ENCODE results near the gene ABHD14A.

The ABHD14A gene

GRCh38 chr3:51968883-51969678, 5.8 kb upstream of the ABHD14A start:
- no peak overlapping the region for H3K23ac ChIP-seq (ENCODE audit: low read length in 2 of 2)
- H3K4me3 ChIP-seq (ENCODE audit: insufficient read depth in 1 of 2, low read depth in 1 of 2, low read length in 2 of 2), result peak overlapping the region in 1 of 2 experiments; percentile 24
- WGBS, result 92% methylated on average over 6 of the region's 6 CpGs
- no peak for DNase-seq
- H2AK5ac ChIP-seq (ENCODE audit: low read length, severe bottlenecking), result no peak overlapping the region
- no peaks in the 10 kb centered on the region for H3K27me3 ChIP-seq (ENCODE audit: control insufficient read depth in 1 of 2, insufficient read depth in 1 of 2, low read length in 2 of 2)
- H3K9ac ChIP-seq (ENCODE audit: low read length), result no peak overlapping the region
- no peak overlapping the region for H2BK120ac ChIP-seq (ENCODE audit: low read depth, low read length)
- H4K91ac ChIP-seq (ENCODE audit: low read length), result peak overlapping the region; percentile 31
- no peak overlapping the region for H3K27ac ChIP-seq (ENCODE audit: low read length, poor library complexity, severe bottlenecking)
- H3K79me1 ChIP-seq (replicated peaks; ENCODE audit: low read length, poor library complexity, severe bottlenecking), result peaks cover 30% of the 10 kb centered on the region
- peaks cover 15 to 19% of the 10 kb centered on the region in 2 experiments for H3K36me3 ChIP-seq (ENCODE audit: control insufficient read depth in 1 of 2, insufficient read depth in 2 of 2, low read depth in 1 of 2, low read length in 2 of 2)
- no peak overlapping the region for H2AFZ ChIP-seq (ENCODE audit: low read depth, low read length)
- no peak overlapping the region for H3K14ac ChIP-seq (ENCODE audit: low read length in 2 of 2)
- H3K9me3 ChIP-seq (ENCODE audit: control insufficient read depth, low read length), result no peaks in the 10 kb centered on the region
- no peak overlapping the region for H3K4ac ChIP-seq (ENCODE audit: low read depth in 1 of 2, low read length in 2 of 2)
- no peak overlapping the region for H3K4me2 ChIP-seq (ENCODE audit: low read length, poor library complexity, severe bottlenecking)
- no peak overlapping the region for H3K18ac ChIP-seq (ENCODE audit: low read depth in 1 of 2, low read length in 2 of 2)
- H2BK5ac ChIP-seq (ENCODE audit: low read depth, low read length, poor library complexity, severe bottlenecking), result no peak overlapping the region
- H2BK15ac ChIP-seq (ENCODE audit: low read depth, poor library complexity, severe bottlenecking), result no peak overlapping the region
- no peak overlapping the region for H4K8ac ChIP-seq (ENCODE audit: low read length)
- H2BK12ac ChIP-seq (ENCODE audit: low read length in 2 of 2), result no peak overlapping the region
- H3K4me1 ChIP-seq (ENCODE audit: control insufficient read depth, insufficient read depth, low read depth, low read length), result peaks cover 43% of the 10 kb centered on the region

DNA sequence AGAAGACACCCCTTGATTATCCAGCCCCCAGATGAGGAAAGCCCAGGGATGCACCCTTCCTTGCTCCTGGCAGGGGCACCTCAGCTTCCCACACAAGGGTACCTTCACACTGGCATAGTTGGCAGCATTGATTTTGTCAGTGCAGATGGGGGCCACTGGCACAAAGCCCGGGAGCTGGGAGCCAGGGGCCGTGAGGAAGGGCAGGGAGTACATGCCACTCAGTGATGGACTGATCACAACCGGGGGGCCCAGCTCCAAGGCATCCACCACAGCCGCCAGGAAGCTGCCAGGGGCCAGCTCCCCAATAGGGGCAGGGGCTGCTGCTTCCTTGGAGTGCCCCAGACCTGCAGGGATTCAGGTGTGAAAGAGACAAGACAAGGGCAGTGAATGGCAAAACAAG, 5.0 kb upstream of the ABHD14A start:
- Histone ChIP-seq H3K36me3 (ENCODE audit: control insufficient read depth in 1 of 2, insufficient read depth in 2 of 2, low read depth in 1 of 2, low read length in 2 of 2) (peaks cover 9 to 19% of the 10 kb centered on the region in 2 experiments), H2AK5ac (ENCODE audit: low read length, severe bottlenecking) (no peak overlapping the region), H3K18ac (ENCODE audit: low read depth in 1 of 2, low read length in 2 of 2) (no peak overlapping the region), H3K4ac (ENCODE audit: low read depth in 1 of 2, low read length in 2 of 2) (no peak overlapping the region), H3K27ac (ENCODE audit: low read length, poor library complexity, severe bottlenecking) (no peak overlapping the region), H2BK5ac (ENCODE audit: low read depth, low read length, poor library complexity, severe bottlenecking) (no peak overlapping the region), H3K4me1 (ENCODE audit: control insufficient read depth, insufficient read depth, low read depth, low read length) (peaks cover 44% of the 10 kb centered on the region), H3K23ac (ENCODE audit: low read length in 2 of 2) (no peak overlapping the region), H2AFZ (ENCODE audit: low read depth, low read length) (no peak overlapping the region), H3K27me3 (ENCODE audit: control insufficient read depth in 1 of 2, insufficient read depth in 1 of 2, low read length in 2 of 2) (no peaks in the 10 kb centered on the region), H2BK12ac (ENCODE audit: low read length in 2 of 2) (no peak overlapping the region), H3K4me2 (ENCODE audit: low read length, poor library complexity, severe bottlenecking) (no peak overlapping the region), H4K8ac (ENCODE audit: low read length) (no peak overlapping the region), H4K91ac (ENCODE audit: low read length) (no peak overlapping the region), H3K9ac (ENCODE audit: low read length) (no peak overlapping the region), H3K9me3 (ENCODE audit: control insufficient read depth, low read length) (no peaks in the 10 kb centered on the region), H2BK120ac (ENCODE audit: low read depth, low read length) (no peak overlapping the region), H3K4me3 (ENCODE audit: insufficient read depth in 1 of 2, low read depth in 1 of 2, low read length in 2 of 2) (no peak overlapping the region), H3K79me1 (replicated peaks; ENCODE audit: low read length, poor library complexity, severe bottlenecking) (peaks cover 29% of the 10 kb centered on the region), H3K14ac (ENCODE audit: low read length in 2 of 2) (no peak overlapping the region), H2BK15ac (ENCODE audit: low read depth, poor library complexity, severe bottlenecking) (no peak overlapping the region)
- no peak for DNase-seq
- 90% methylated on average over 4 of the region's 4 CpGs for WGBS

DNA sequence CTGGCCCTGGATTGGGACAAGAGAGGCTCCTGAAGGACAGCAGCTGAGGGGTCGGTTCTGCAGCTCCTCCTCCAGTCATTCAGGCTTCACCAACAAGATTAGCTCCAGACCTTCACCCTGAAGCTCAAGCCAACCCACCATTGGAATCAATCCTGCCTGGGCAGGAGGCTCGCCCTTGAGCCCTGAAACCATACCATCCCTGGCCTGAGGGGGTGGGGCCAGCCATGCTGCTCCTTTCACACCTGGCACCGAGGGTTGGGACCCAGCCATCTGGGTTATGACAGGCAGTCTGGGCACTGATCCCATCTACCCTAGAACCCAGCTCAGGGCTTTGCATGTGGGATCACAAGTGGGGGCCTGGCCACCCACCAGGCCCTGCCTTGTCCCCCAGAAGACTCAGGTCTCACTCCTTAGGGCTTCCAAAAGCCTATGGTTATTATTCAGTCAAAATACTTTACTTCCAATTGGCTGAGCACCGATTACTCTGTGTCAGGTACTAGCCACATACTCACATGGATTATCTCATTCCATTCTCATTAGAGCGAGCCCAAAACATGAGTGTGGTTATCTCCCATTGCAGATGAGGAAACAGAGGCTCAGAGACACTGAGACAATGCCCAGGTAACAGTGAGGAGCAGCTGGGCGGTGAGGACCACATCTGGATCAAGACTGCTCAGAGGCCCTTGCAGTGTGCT, 4.1 kb upstream of the ABHD14A start:
- Histone ChIP-seq H3K23ac (ENCODE audit: low read length in 2 of 2) (no peak overlapping the region), H3K18ac (ENCODE audit: low read depth in 1 of 2, low read length in 2 of 2) (no peak overlapping the region), H2AFZ (ENCODE audit: low read depth, low read length) (no peak overlapping the region), H3K4me1 (ENCODE audit: control insufficient read depth, insufficient read depth, low read depth, low read length) (peaks cover 49% of the 10 kb centered on the region), H3K4ac (ENCODE audit: low read depth in 1 of 2, low read length in 2 of 2) (no peak overlapping the region), H3K79me1 (replicated peaks; ENCODE audit: low read length, poor library complexity, severe bottlenecking) (peaks cover 23% of the 10 kb centered on the region), H3K4me2 (ENCODE audit: low read length, poor library complexity, severe bottlenecking) (no peak overlapping the region), H3K9me3 (ENCODE audit: control insufficient read depth, low read length) (no peaks in the 10 kb centered on the region), H2BK12ac (ENCODE audit: low read length in 2 of 2) (no peak overlapping the region), H3K14ac (ENCODE audit: low read length in 2 of 2) (no peak overlapping the region), H3K9ac (ENCODE audit: low read length) (no peak overlapping the region), H3K4me3 (ENCODE audit: insufficient read depth in 1 of 2, low read depth in 1 of 2, low read length in 2 of 2) (no peak overlapping the region), H2BK120ac (ENCODE audit: low read depth, low read length) (no peak overlapping the region), H2BK5ac (ENCODE audit: low read depth, low read length, poor library complexity, severe bottlenecking) (no peak overlapping the region), H2AK5ac (ENCODE audit: low read length, severe bottlenecking) (no peak overlapping the region), H3K27ac (ENCODE audit: low read length, poor library complexity, severe bottlenecking) (no peak overlapping the region), H3K27me3 (ENCODE audit: control insufficient read depth in 1 of 2, insufficient read depth in 1 of 2, low read length in 2 of 2) (no peaks in the 10 kb centered on the region), H4K8ac (ENCODE audit: low read length) (no peak overlapping the region), H4K91ac (ENCODE audit: low read length) (no peak overlapping the region), H2BK15ac (ENCODE audit: low read depth, poor library complexity, severe bottlenecking) (no peak overlapping the region), H3K36me3 (ENCODE audit: control insufficient read depth in 1 of 2, insufficient read depth in 2 of 2, low read depth in 1 of 2, low read length in 2 of 2) (peaks cover 9 to 19% of the 10 kb centered on the region in 2 experiments)
- no peak for DNase-seq
- 95% methylated on average over 6 of the region's 6 CpGs for WGBS

DNA sequence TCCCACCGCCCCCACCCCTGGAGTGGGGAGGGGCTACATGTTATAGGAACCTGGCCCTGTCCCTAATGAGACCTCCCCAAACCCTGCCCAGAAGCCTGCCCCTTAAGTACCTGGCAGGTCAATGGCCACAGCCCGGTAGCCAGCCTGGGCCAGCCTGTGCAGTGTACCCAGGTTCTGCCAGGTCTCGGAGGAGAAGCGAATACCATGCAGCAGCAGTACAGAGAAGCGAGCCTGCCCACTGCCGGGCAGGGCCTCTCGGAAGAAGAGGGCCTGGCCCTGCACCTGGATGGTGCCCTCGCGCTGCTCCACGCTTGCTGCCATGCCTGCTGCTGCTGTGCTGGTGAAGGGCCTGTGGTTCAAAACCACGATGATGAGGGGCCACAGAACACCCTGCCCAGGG, 3.5 kb upstream of the ABHD14A start:
- no peak overlapping the region for H2BK15ac ChIP-seq (ENCODE audit: low read depth, poor library complexity, severe bottlenecking)
- H2BK12ac ChIP-seq (ENCODE audit: low read length in 2 of 2), result no peak overlapping the region
- no peak overlapping the region for H3K14ac ChIP-seq (ENCODE audit: low read length in 2 of 2)
- no peak overlapping the region for H2BK120ac ChIP-seq (ENCODE audit: low read depth, low read length)
- no peak overlapping the region for H4K8ac ChIP-seq (ENCODE audit: low read length)
- H2AK5ac ChIP-seq (ENCODE audit: low read length, severe bottlenecking), result no peak overlapping the region
- no peaks in the 10 kb centered on the region for H3K27me3 ChIP-seq (ENCODE audit: control insufficient read depth in 1 of 2, insufficient read depth in 1 of 2, low read length in 2 of 2)
- H3K4me3 ChIP-seq (ENCODE audit: insufficient read depth in 1 of 2, low read depth in 1 of 2, low read length in 2 of 2), result no peak overlapping the region
- no peak overlapping the region for H3K18ac ChIP-seq (ENCODE audit: low read depth in 1 of 2, low read length in 2 of 2)
- H3K4me2 ChIP-seq (ENCODE audit: low read length, poor library complexity, severe bottlenecking), result no peak overlapping the region
- H3K9ac ChIP-seq (ENCODE audit: low read length), result no peak overlapping the region
- H2AFZ ChIP-seq (ENCODE audit: low read depth, low read length), result no peak overlapping the region
- peaks cover 9 to 19% of the 10 kb centered on the region in 2 experiments for H3K36me3 ChIP-seq (ENCODE audit: control insufficient read depth in 1 of 2, insufficient read depth in 2 of 2, low read depth in 1 of 2, low read length in 2 of 2)
- peaks cover 48% of the 10 kb centered on the region for H3K4me1 ChIP-seq (ENCODE audit: control insufficient read depth, insufficient read depth, low read depth, low read length)
- 97% methylated on average over 11 of the region's 11 CpGs for WGBS
- H3K79me1 ChIP-seq (replicated peaks; ENCODE audit: low read length, poor library complexity, severe bottlenecking), result peaks cover 18% of the 10 kb centered on the region
- DNase-seq, result no peak
- no peak overlapping the region for H2BK5ac ChIP-seq (ENCODE audit: low read depth, low read length, poor library complexity, severe bottlenecking)
- H3K4ac ChIP-seq (ENCODE audit: low read depth in 1 of 2, low read length in 2 of 2), result no peak overlapping the region
- no peaks in the 10 kb centered on the region for H3K9me3 ChIP-seq (ENCODE audit: control insufficient read depth, low read length)
- H3K27ac ChIP-seq (ENCODE audit: low read length, poor library complexity, severe bottlenecking), result no peak overlapping the region
- H3K23ac ChIP-seq (ENCODE audit: low read length in 2 of 2), result no peak overlapping the region
- H4K91ac ChIP-seq (ENCODE audit: low read length), result no peak overlapping the region

Data from mesenchymal stem cell (in vitro differentiated cells and primary cell).